ENCODE data around the gene ADAMTSL3. TPM values are rescaled to one million over a fixed set of nuclear protein-coding genes. Genes with fewer than 3 reads are reported as not detected.

The ADAMTSL3 gene
- total and polyA plus RNA-seq, 2 experiments from 2014 or later: 0.61 to 0.87 TPM

DNA sequence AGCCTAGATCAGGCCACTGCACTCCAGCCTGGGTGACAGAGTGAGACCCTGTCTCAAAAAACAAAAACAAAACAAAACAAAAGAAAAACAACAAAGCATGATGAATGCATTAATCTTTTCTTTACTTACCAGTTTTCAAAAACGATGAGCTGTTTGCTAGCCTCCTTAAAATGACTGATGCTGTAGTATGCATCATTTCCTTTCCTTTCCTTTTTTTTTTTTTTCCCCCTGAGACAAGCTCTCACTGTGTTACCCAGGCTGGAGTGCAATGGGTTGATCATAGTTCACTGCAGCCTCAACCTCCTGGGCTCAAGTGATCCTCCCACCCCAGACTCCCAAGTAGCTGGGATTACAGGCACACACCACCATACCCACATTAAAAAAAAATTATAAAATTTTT lies 202.0 kb downstream of the ADAMTSL3 start (continued):
- no peak for TF ChIP-seq CREB1 (CRISPR knock-in tag; IDR thresholded peaks at IDR 0.05; ENCODE audit: low read depth)
- TF ChIP-seq, protein P1, sequence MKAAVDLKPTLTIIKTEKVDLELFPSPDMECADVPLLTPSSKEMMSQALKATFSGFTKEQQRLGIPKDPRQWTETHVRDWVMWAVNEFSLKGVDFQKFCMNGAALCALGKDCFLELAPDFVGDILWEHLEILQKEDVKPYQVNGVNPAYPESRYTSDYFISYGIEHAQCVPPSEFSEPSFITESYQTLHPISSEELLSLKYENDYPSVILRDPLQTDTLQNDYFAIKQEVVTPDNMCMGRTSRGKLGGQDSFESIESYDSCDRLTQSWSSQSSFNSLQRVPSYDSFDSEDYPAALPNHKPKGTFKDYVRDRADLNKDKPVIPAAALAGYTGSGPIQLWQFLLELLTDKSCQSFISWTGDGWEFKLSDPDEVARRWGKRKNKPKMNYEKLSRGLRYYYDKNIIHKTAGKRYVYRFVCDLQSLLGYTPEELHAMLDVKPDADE (IDR thresholded peaks at IDR 0.05): no peak

DNA sequence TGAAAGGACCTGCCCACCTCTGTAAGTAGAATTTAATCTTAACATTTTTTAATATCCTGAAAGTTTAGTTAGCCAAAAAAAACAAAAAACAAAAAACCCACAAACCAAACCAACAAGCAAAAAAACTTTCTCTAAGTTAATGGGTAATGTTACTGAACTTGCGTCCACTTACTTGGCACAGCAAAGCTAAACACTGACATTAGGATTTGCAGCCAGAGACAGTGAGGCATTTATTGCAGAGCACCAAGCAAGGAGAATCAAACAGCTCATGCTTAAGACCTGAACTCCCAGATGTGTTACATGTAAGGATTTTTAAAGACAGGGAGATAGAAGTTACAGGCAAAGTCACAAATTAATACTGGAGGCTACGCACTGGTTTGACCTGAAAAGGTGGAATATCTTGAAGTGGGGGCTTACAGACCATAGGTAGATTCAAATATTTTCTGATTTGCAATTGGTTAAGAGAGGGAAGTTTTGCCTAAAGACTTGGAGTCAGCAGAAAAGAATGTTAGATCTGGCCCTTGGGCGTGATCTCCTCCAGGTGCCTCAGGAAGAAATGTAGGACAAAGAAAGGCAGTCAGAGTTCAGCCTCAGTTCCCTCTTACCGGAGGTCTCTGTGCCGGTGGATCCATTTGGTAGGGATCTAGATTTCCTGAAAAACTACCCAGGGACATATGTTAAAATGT lies 205.0 kb downstream of the ADAMTSL3 start:
- Histone ChIP-seq H3K27me3 (ENCODE audit: insufficient read depth) (no peaks in the 10 kb centered on the region), H3K4me1 (ENCODE audit: insufficient read depth) (no peaks in the 10 kb centered on the region), H3K27ac (ENCODE audit: low read depth) (no peak overlapping the region), H4K20me1 (replicated peaks; ENCODE audit: insufficient read depth) (no peaks in the 10 kb centered on the region), H3K4me3 (no peak overlapping the region), H2AFZ (no peak overlapping the region), H3K36me3 (ENCODE audit: insufficient read depth) (no peaks in the 10 kb centered on the region), H3K9me2 (ENCODE audit: insufficient read depth) (0 out of 2 replicates have a peak, but pooled peaks cover 4% of the 10 kb centered on the region), H3K4me2 (no peak overlapping the region), H3F3A (replicated peaks; ENCODE audit: low read depth) (no peaks in the 10 kb centered on the region), H3K79me2 (replicated peaks; ENCODE audit: insufficient read depth) (no peaks in the 10 kb centered on the region)
- H3K9me3 Mint-ChIP-seq: peaks cover 30% of the 10 kb centered on the region
- ATAC-seq (no peak), DNase-seq (ENCODE audit: low spot score) (no peak)
- no peak overlapping the region for H3K4me3 Mint-ChIP-seq
- no peak overlapping the region for H3K27ac Mint-ChIP-seq
- no peaks in the 10 kb centered on the region for H3K27me3 Mint-ChIP-seq (ENCODE audit: insufficient read depth, low read depth, poor library complexity)
- H3K36me3 Mint-ChIP-seq (ENCODE audit: low read depth): peaks cover 15% of the 10 kb centered on the region; the same call in 2 of the 3 replicates
- H3K4me1 Mint-ChIP-seq: no peaks in the 10 kb centered on the region
- no peak for TF ChIP-seq POLR2AphosphoS5 (IDR thresholded peaks at IDR 0.05; ENCODE audit: low read depth)
- TF ChIP-seq, protein P2, sequence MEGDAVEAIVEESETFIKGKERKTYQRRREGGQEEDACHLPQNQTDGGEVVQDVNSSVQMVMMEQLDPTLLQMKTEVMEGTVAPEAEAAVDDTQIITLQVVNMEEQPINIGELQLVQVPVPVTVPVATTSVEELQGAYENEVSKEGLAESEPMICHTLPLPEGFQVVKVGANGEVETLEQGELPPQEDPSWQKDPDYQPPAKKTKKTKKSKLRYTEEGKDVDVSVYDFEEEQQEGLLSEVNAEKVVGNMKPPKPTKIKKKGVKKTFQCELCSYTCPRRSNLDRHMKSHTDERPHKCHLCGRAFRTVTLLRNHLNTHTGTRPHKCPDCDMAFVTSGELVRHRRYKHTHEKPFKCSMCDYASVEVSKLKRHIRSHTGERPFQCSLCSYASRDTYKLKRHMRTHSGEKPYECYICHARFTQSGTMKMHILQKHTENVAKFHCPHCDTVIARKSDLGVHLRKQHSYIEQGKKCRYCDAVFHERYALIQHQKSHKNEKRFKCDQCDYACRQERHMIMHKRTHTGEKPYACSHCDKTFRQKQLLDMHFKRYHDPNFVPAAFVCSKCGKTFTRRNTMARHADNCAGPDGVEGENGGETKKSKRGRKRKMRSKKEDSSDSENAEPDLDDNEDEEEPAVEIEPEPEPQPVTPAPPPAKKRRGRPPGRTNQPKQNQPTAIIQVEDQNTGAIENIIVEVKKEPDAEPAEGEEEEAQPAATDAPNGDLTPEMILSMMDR (conservative IDR thresholded peaks at IDR 0.05; ENCODE audit: low read depth in 2 of 2): no peak
- no peak for TF ChIP-seq NANOG (IDR thresholded peaks at IDR 0.05; ENCODE audit: borderline replicate concordance)
- TF ChIP-seq STAT1 (IDR thresholded peaks at IDR 0.05; ENCODE audit: unreplicated experiment): no peak

DNA sequence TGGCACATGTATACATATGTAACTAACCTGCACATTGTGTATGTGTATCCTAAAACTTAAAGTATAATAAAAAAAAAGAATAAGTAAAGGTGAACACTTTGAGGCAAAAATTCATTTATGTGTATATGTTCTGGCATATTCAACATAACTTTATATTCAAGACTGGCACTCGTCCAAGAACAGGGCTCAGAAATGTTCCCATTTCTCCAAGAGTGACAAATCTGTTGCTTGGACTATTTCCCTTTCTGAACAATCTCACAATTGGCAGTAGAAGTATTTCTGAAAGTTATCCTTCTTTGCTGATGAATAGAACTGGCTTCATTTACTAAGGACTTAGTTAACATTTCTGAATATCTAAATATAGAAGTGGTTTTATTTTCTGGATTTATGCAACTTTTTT lies 212.8 kb downstream of the ADAMTSL3 start:
- ATAC-seq (no peak), DNase-seq (ENCODE audit: low spot score) (no peak)
- H3K27me3 Mint-ChIP-seq (ENCODE audit: insufficient read depth, low read depth, poor library complexity): no peaks in the 10 kb centered on the region
- Histone ChIP-seq H3K4me3 (no peak overlapping the region), H3F3A (replicated peaks; ENCODE audit: low read depth) (no peaks in the 10 kb centered on the region), H3K9me2 (ENCODE audit: insufficient read depth) (no peaks in the 10 kb centered on the region), H3K79me2 (replicated peaks; ENCODE audit: insufficient read depth) (no peaks in the 10 kb centered on the region), H3K27ac (ENCODE audit: low read depth) (no peak overlapping the region), H4K20me1 (replicated peaks; ENCODE audit: insufficient read depth) (no peaks in the 10 kb centered on the region), H3K4me1 (ENCODE audit: insufficient read depth) (no peaks in the 10 kb centered on the region), H3K36me3 (ENCODE audit: insufficient read depth) (no peaks in the 10 kb centered on the region), H3K27me3 (ENCODE audit: insufficient read depth) (no peaks in the 10 kb centered on the region), H2AFZ (no peak overlapping the region), H3K4me2 (no peak overlapping the region)
- no peak overlapping the region for H3K27ac Mint-ChIP-seq
- no peaks in the 10 kb centered on the region for H3K4me1 Mint-ChIP-seq
- peaks cover 5% of the 10 kb centered on the region; the same call in 2 of the 3 replicates for H3K36me3 Mint-ChIP-seq (ENCODE audit: low read depth)
- TF ChIP-seq ZNF114 (CRISPR knock-in tag; IDR thresholded peaks at IDR 0.05) (no peak), EZH2phosphoT487 (IDR thresholded peaks at IDR 0.05; ENCODE audit: unreplicated experiment) (no peak), POLR2AphosphoS5 (IDR thresholded peaks at IDR 0.05; ENCODE audit: low read depth) (no peak), JUNB (IDR thresholded peaks at IDR 0.05; ENCODE audit: unreplicated experiment) (no peak), STAT1 (IDR thresholded peaks at IDR 0.05; ENCODE audit: unreplicated experiment) (no peak), ZNF331 (CRISPR knock-in tag; IDR thresholded peaks at IDR 0.05; ENCODE audit: low read depth) (no peak), NANOG (IDR thresholded peaks at IDR 0.05; ENCODE audit: borderline replicate concordance) (no peak)
- TF ChIP-seq, protein P1 (IDR thresholded peaks at IDR 0.05): no peak
- TF ChIP-seq, protein P2 (conservative IDR thresholded peaks at IDR 0.05; ENCODE audit: low read depth in 2 of 2): no peak
- TF ChIP-seq, protein P3, sequence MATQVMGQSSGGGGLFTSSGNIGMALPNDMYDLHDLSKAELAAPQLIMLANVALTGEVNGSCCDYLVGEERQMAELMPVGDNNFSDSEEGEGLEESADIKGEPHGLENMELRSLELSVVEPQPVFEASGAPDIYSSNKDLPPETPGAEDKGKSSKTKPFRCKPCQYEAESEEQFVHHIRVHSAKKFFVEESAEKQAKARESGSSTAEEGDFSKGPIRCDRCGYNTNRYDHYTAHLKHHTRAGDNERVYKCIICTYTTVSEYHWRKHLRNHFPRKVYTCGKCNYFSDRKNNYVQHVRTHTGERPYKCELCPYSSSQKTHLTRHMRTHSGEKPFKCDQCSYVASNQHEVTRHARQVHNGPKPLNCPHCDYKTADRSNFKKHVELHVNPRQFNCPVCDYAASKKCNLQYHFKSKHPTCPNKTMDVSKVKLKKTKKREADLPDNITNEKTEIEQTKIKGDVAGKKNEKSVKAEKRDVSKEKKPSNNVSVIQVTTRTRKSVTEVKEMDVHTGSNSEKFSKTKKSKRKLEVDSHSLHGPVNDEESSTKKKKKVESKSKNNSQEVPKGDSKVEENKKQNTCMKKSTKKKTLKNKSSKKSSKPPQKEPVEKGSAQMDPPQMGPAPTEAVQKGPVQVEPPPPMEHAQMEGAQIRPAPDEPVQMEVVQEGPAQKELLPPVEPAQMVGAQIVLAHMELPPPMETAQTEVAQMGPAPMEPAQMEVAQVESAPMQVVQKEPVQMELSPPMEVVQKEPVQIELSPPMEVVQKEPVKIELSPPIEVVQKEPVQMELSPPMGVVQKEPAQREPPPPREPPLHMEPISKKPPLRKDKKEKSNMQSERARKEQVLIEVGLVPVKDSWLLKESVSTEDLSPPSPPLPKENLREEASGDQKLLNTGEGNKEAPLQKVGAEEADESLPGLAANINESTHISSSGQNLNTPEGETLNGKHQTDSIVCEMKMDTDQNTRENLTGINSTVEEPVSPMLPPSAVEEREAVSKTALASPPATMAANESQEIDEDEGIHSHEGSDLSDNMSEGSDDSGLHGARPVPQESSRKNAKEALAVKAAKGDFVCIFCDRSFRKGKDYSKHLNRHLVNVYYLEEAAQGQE (IDR thresholded peaks at IDR 0.05; ENCODE audit: unreplicated experiment): no peak
- peaks cover 10% of the 10 kb centered on the region; the same call in 2 of the 3 replicates for H3K9me3 Mint-ChIP-seq
- H3K4me3 Mint-ChIP-seq: no peak overlapping the region
